Endodermal cell (in vitro differentiated cells): ENCODE results near the gene CZIB. TPM values are rescaled to one million over a fixed set of nuclear protein-coding genes. Genes with fewer than 3 reads are reported as not detected.

Source experiments
- DNase-seq: peaks from one replicate; pipeline ENCODE4 v3.0.0-alpha.2; 2017
- H3K27ac ChIP-seq: 2 replicates; pipeline ENCODE4 v1.5.1; 2013; ENCODE audit warnings: mild to moderate bottlenecking, low read depth, low read length, moderate library complexity
- H3K27me3 ChIP-seq: 2 replicates; pipeline ENCODE4 v1.6.1; 2013; ENCODE audit warnings: mild to moderate bottlenecking, low read length, moderate library complexity; ENCODE audit not compliant: insufficient read depth, control insufficient read depth, poor library complexity, severe bottlenecking
- H3K36me3 ChIP-seq: 2 replicates; pipeline ENCODE4 v1.7.0; 2013; ENCODE audit warnings: mild to moderate bottlenecking, low read length, moderate library complexity; ENCODE audit not compliant: control insufficient read depth, insufficient read depth
- H3K4me1 ChIP-seq: one replicate; pipeline ENCODE4 v1.7.0; 2013; ENCODE audit warnings: low read length; ENCODE audit not compliant: control insufficient read depth, insufficient read depth
- H3K4me3 ChIP-seq: 2 replicates; pipeline ENCODE4 v1.5.1; 2013; ENCODE audit warnings: mild to moderate bottlenecking, low read length, moderate library complexity
- H3K9ac ChIP-seq: 2 replicates; pipeline ENCODE4 v1.6.1; 2013; ENCODE audit warnings: mild to moderate bottlenecking, low read length, moderate library complexity; ENCODE audit not compliant: poor library complexity, severe bottlenecking; ENCODE audit errors: extremely low read depth
- H3K9me3 ChIP-seq: 2 replicates; pipeline ENCODE4 v1.6.1; 2013; ENCODE audit warnings: mild to moderate bottlenecking, low read length, moderate library complexity; ENCODE audit not compliant: control insufficient read depth
- H3K27ac Mint-ChIP-seq: 2 replicates; pipeline ENCODE4 v1.8.0; 2020; ENCODE audit warnings: mixed read lengths
- H3K27me3 Mint-ChIP-seq: 2 replicates; pipeline ENCODE4 v1.8.0; 2021; ENCODE audit warnings: mild to moderate bottlenecking, mixed read lengths; ENCODE audit not compliant: insufficient read depth
- H3K36me3 Mint-ChIP-seq: 2 replicates; pipeline ENCODE4 v1.8.0; 2020; ENCODE audit warnings: low read depth, mixed read lengths
- H3K4me1 Mint-ChIP-seq: 2 replicates; pipeline ENCODE4 v1.8.0; 2020; ENCODE audit warnings: mixed read lengths
- H3K4me3 Mint-ChIP-seq: 2 replicates; pipeline ENCODE4 v1.8.0; 2020; ENCODE audit warnings: mild to moderate bottlenecking, moderate library complexity, mixed read lengths
- H3K9me3 Mint-ChIP-seq: 2 replicates; pipeline ENCODE4 v1.8.0; 2020; ENCODE audit warnings: mild to moderate bottlenecking, mixed read lengths
- CTCF ChIP-seq: fragments of 200-600 bp; sonication (generic); conservative IDR thresholded peaks from 2 replicates; pipeline ENCODE4 v1.5.0; 2021; ENCODE audit warnings: antibody characterized with exemption, mild to moderate bottlenecking
- WGBS, 2 experiments: methylation state at CpG; one replicate each; pipeline versions ENCODE4 v1.1.5 to v1.1.7; 2013; ENCODE audit warnings: missing lambda C conversion rate in 2 of 2, mixed read lengths in 1 of 2; ENCODE audit not compliant: insufficient coverage in 1 of 2, insufficient read length in 1 of 2; 5-methylcytosine and 5-hydroxymethylcytosine counted together
- total RNA-seq, 2 donors: library from RNA; stranded (reverse); fragmentation: NEBNext Ultra II Directional in 1 of 2; extraction: Animal tissue kit (Norgen Biotek cat#: 25700) in 1 of 2; gene quantifications; 2 replicates in 1 of 2; 3 replicates in 1 of 2; pipeline ENCODE4 v1.2.1, GENCODE V29; 2021

The CZIB gene
- total RNA-seq, 2 donors from 2014 or later, result 64.4 to 74.2 TPM

DNA sequence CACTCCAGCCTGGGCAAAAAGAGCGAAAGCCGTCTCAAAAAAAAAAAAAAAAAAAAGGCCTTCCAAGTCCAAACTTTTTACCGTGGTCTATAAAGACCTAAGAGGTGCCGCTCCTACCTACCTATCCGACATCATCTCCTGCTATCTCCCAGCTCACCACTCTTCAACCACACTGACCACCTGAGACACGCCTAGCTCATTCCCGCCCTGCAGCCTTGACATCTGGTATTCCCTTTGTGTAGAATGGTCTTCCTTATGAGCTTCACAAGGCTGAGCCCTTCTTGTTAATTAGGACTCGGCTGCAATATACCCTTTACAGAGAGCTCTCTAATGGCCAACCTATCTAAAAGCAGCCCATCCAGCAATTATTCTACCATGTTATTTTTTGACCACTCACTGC, 17.2 kb upstream of the CZIB start:
- no peaks in the 10 kb centered on the region for H3K9me3 Mint-ChIP-seq
- peaks cover 7% of the 10 kb centered on the region for H3K4me1 Mint-ChIP-seq
- H3K36me3 ChIP-seq, result peaks cover 40% of the 10 kb centered on the region
- no peak overlapping the region for H3K27ac ChIP-seq
- H3K4me3 ChIP-seq, result peak overlapping the region; percentile 98
- 30 to 51% methylated on average over 2 to 8 of the region's 8 CpGs for WGBS, 2 experiments
- H3K9me3 ChIP-seq, result no peaks in the 10 kb centered on the region
- no peak for DNase-seq
- no peaks in the 10 kb centered on the region for H3K4me1 ChIP-seq
- H3K27ac Mint-ChIP-seq, result peak overlapping the region; percentile 97
- peaks cover 24% of the 10 kb centered on the region for H3K36me3 Mint-ChIP-seq
- TF ChIP-seq CTCF, result no peak
- H3K27me3 ChIP-seq, result no peaks in the 10 kb centered on the region
- H3K4me3 Mint-ChIP-seq, result peak overlapping the region; percentile 96
- H3K9ac ChIP-seq, result peak overlapping the region; percentile 95
- H3K27me3 Mint-ChIP-seq, result no peaks in the 10 kb centered on the region

- WGBS, 2 experiments, result 82 to 92% methylated on average over 2 to 3 of the region's 3 CpGs
- peaks cover 1% of the 10 kb centered on the region for H3K27me3 Mint-ChIP-seq
- Histone ChIP-seq H3K9me3 (no peaks in the 10 kb centered on the region), H3K36me3 (peaks cover 23% of the 10 kb centered on the region), H3K27me3 (no peaks in the 10 kb centered on the region), H3K4me3 (peak overlapping the region; percentile 95), H3K4me1 (no peaks in the 10 kb centered on the region), H3K9ac (peak overlapping the region; percentile 52), H3K27ac (peak overlapping the region; percentile 14)
- H3K4me3 Mint-ChIP-seq, result peak overlapping the region; percentile 86
- TF ChIP-seq CTCF, result no peak
- peaks cover 12% of the 10 kb centered on the region for H3K36me3 Mint-ChIP-seq
- peaks cover 12% of the 10 kb centered on the region for H3K4me1 Mint-ChIP-seq
- peak overlapping the region; percentile 87 for H3K27ac Mint-ChIP-seq
- H3K9me3 Mint-ChIP-seq, result no peaks in the 10 kb centered on the region
- DNase-seq, result no peak
Observed at GRCh38 chr1:53220962-53221286, 490 bp upstream of the CZIB start.

- Mint-ChIP-seq H3K4me3 (peak overlapping the region; percentile 86), H3K36me3 (peaks cover 15% of the 10 kb centered on the region), H3K27ac (peak overlapping the region; percentile 87), H3K9me3 (no peaks in the 10 kb centered on the region), H3K4me1 (peaks cover 12% of the 10 kb centered on the region), H3K27me3 (peaks cover 1% of the 10 kb centered on the region)
- Histone ChIP-seq H3K4me1 (no peaks in the 10 kb centered on the region), H3K27me3 (no peaks in the 10 kb centered on the region), H3K4me3 (peak overlapping the region; percentile 95), H3K27ac (peak overlapping the region; percentile 70), H3K36me3 (peaks cover 24% of the 10 kb centered on the region), H3K9ac (peak overlapping the region; percentile 52), H3K9me3 (no peaks in the 10 kb centered on the region)
- TF ChIP-seq CTCF, result no peak
- WGBS, 2 experiments, result 40 to 41% methylated on average over 7 to 8 of the region's 8 CpGs
- DNase-seq, result no peak
Observed at GRCh38 chr1:53219711-53220110, 723 bp downstream of the CZIB start.
